OCI-LY7 (cell line): Measurements from ENCODE around the gene PANX3.

Experiments
- EZH2phosphoT487 ChIP-seq: fragments of 200-600 bp; sonication (generic); IDR thresholded peaks from 2 replicates; pipeline ENCODE4 v1.6.1; 2018; ENCODE audit warnings: low read depth, borderline replicate concordance, mild to moderate bottlenecking, mixed run types, antibody characterized with exemption, low read length, moderate library complexity, mixed read lengths
- TF ChIP-seq, protein P1 (sequence below): fragments of 200-600 bp; sonication (generic); conservative IDR thresholded peaks from 2 replicates; pipeline ENCODE4 v1.5.1; 2014; ENCODE audit warnings: mild to moderate bottlenecking, antibody characterized with exemption, low read length, moderate library complexity, mixed read lengths

GRCh38 chr11:124640666-124641065 is 29.4 kb downstream of the PANX3 start:
- TF ChIP-seq, protein P1, sequence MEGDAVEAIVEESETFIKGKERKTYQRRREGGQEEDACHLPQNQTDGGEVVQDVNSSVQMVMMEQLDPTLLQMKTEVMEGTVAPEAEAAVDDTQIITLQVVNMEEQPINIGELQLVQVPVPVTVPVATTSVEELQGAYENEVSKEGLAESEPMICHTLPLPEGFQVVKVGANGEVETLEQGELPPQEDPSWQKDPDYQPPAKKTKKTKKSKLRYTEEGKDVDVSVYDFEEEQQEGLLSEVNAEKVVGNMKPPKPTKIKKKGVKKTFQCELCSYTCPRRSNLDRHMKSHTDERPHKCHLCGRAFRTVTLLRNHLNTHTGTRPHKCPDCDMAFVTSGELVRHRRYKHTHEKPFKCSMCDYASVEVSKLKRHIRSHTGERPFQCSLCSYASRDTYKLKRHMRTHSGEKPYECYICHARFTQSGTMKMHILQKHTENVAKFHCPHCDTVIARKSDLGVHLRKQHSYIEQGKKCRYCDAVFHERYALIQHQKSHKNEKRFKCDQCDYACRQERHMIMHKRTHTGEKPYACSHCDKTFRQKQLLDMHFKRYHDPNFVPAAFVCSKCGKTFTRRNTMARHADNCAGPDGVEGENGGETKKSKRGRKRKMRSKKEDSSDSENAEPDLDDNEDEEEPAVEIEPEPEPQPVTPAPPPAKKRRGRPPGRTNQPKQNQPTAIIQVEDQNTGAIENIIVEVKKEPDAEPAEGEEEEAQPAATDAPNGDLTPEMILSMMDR, result no peak
- TF ChIP-seq EZH2phosphoT487, result no peak
